Neuronal stem cell (in vitro differentiated cells): ENCODE data around the gene ANKRD28.

ENCODE experiments used
- DNase-seq: peaks from one replicate; pipeline ENCODE4 v3.0.0-alpha.2; 2013; ENCODE audit warnings: low spot score
- H2AFZ ChIP-seq: one replicate; pipeline ENCODE4 v1.6.1; 2013; ENCODE audit warnings: mild to moderate bottlenecking, low read length, inconsistent platforms
- H2AK5ac ChIP-seq: 2 replicates; pipeline ENCODE4 v1.6.1; 2013; ENCODE audit warnings: low read depth, mild to moderate bottlenecking, inconsistent platforms, low read length, moderate library complexity, mixed read lengths
- H2BK120ac ChIP-seq: 2 replicates; pipeline ENCODE4 v1.6.1; 2013; ENCODE audit warnings: low read depth, mild to moderate bottlenecking, inconsistent platforms, low read length, moderate library complexity, mixed read lengths
- H2BK12ac ChIP-seq: one replicate; pipeline ENCODE4 v1.6.1; 2013; ENCODE audit warnings: low read length, inconsistent platforms
- H2BK15ac ChIP-seq: 2 replicates; pipeline ENCODE4 v1.6.1; 2013; ENCODE audit warnings: mild to moderate bottlenecking, low read length, inconsistent platforms, mixed read lengths
- H2BK5ac ChIP-seq: one replicate; pipeline ENCODE4 v1.6.1; 2013; ENCODE audit warnings: inconsistent platforms, mild to moderate bottlenecking, low read length, moderate library complexity
- H3K14ac ChIP-seq: one replicate; pipeline ENCODE4 v1.6.1; 2013; ENCODE audit warnings: low read length, inconsistent platforms
- H3K18ac ChIP-seq: 2 replicates; pipeline ENCODE4 v1.6.1; 2013; ENCODE audit warnings: low read length, inconsistent platforms
- H3K23ac ChIP-seq: 2 replicates; pipeline ENCODE4 v1.6.1; 2013; ENCODE audit warnings: low read depth, mild to moderate bottlenecking, mixed read lengths, low read length, inconsistent platforms; ENCODE audit not compliant: poor library complexity
- H3K27ac ChIP-seq: replicated peaks from 3 replicates; pipeline ENCODE4 v1.5.1; 2013; ENCODE audit warnings: low read length, inconsistent platforms
- H3K27me3 ChIP-seq, 3 experiments: 2 replicates each; pipeline ENCODE4 v1.6.1; 2013; ENCODE audit warnings: low read length in 3 of 3, mild to moderate bottlenecking in 2 of 3, inconsistent platforms in 1 of 3, low read depth in 1 of 3, mixed read lengths in 1 of 3, moderate library complexity in 1 of 3; ENCODE audit not compliant: control insufficient read depth in 3 of 3, insufficient read depth in 3 of 3
- H3K36me3 ChIP-seq, 2 donors: replicated peaks in 1 of 2; 2 replicates each; pipeline ENCODE4 v1.6.1; 2013; ENCODE audit warnings: low read length in 2 of 2; ENCODE audit not compliant: control insufficient read depth in 2 of 2, insufficient read depth in 2 of 2
- H3K4ac ChIP-seq: 2 replicates; pipeline ENCODE4 v1.6.1; 2013; ENCODE audit warnings: inconsistent platforms, mild to moderate bottlenecking, low read length, moderate library complexity
- H3K4me1 ChIP-seq, 2 donors: 1 replicate in 1 of 2; 2 replicates in 1 of 2; pipeline ENCODE4 v1.6.1; 2013; ENCODE audit warnings: low read length in 2 of 2, low read depth in 1 of 2; ENCODE audit not compliant: control insufficient read depth in 2 of 2, insufficient read depth in 1 of 2
- H3K4me2 ChIP-seq: one replicate; pipeline ENCODE4 v1.6.1; 2013; ENCODE audit warnings: mild to moderate bottlenecking, low read length, inconsistent platforms; ENCODE audit not compliant: insufficient read depth, poor library complexity, severe bottlenecking
- H3K4me3 ChIP-seq, 2 donors: 2 replicates each; pipeline ENCODE4 v1.5.1; 2013; ENCODE audit warnings: low read length in 2 of 2, mild to moderate bottlenecking in 2 of 2, inconsistent platforms in 1 of 2, moderate library complexity in 1 of 2
- H3K79me1 ChIP-seq: one replicate; pipeline ENCODE4 v1.6.1; 2013; ENCODE audit warnings: low read depth, mild to moderate bottlenecking, inconsistent platforms, low read length, moderate library complexity
- H3K9ac ChIP-seq: one replicate; pipeline ENCODE4 v1.6.1; 2013; ENCODE audit warnings: mild to moderate bottlenecking, low read depth, low read length, inconsistent platforms; ENCODE audit not compliant: poor library complexity
- H3K9me3 ChIP-seq, 2 donors: replicated peaks in 1 of 2; 2 replicates each; pipeline versions ENCODE3 to v1.6.1; 2013; ENCODE audit warnings: low read length in 2 of 2, mild to moderate bottlenecking in 2 of 2, inconsistent platforms in 1 of 2, low read depth in 1 of 2, mixed read lengths in 1 of 2, moderate library complexity in 1 of 2; ENCODE audit not compliant: control insufficient read depth in 2 of 2, insufficient read depth in 1 of 2
- H4K8ac ChIP-seq: one replicate; pipeline ENCODE4 v1.6.1; 2013; ENCODE audit warnings: low read depth, mild to moderate bottlenecking, inconsistent platforms, low read length, moderate library complexity
- H4K91ac ChIP-seq: one replicate; pipeline ENCODE4 v1.6.1; 2013; ENCODE audit warnings: low read length, low read depth, mild to moderate bottlenecking, inconsistent platforms; ENCODE audit not compliant: poor library complexity
- WGBS, 2 donors: extraction: QIAGEN DNeasy Blood & Tissue Kit; methylation state at CpG; one replicate each; pipeline ENCODE4 v1.1.7; 2013; ENCODE audit warnings: missing lambda C conversion rate in 2 of 2, mixed read lengths in 1 of 2; ENCODE audit not compliant: insufficient read length in 2 of 2, insufficient replicate concordance in 1 of 2; ENCODE audit errors: extremely low coverage in 2 of 2; 5-methylcytosine and 5-hydroxymethylcytosine counted together

The ANKRD28 gene

GRCh38 chr3:15714448-15714847, 83.3 kb downstream of the ANKRD28 start:
- H3K23ac ChIP-seq, result no peak overlapping the region
- no peak overlapping the region for H2BK5ac ChIP-seq
- H2AK5ac ChIP-seq, result no peak overlapping the region
- H2BK12ac ChIP-seq, result no peak overlapping the region
- H3K4ac ChIP-seq, result no peak overlapping the region
- DNase-seq, result no peak
- no peak overlapping the region for H4K8ac ChIP-seq
- WGBS, 2 donors, result no CpG with 5 or more reads among the region's 4 CpGs
- H3K9ac ChIP-seq, result no peak overlapping the region
- H2BK15ac ChIP-seq, result no peak overlapping the region
- no peak overlapping the region for H2AFZ ChIP-seq
- no peak overlapping the region for H3K27ac ChIP-seq
- H3K14ac ChIP-seq, result no peak overlapping the region
- peaks cover 5 to 42% of the 10 kb centered on the region in 2 donors for H3K36me3 ChIP-seq
- H3K4me1 ChIP-seq, result no peaks in the 10 kb centered on the region
- no peaks in the 10 kb centered on the region for H3K79me1 ChIP-seq
- H3K27me3 ChIP-seq, result no peaks in the 10 kb centered on the region
- H3K4me2 ChIP-seq, result no peak overlapping the region
- H3K4me3 ChIP-seq, result no peak overlapping the region
- H2BK120ac ChIP-seq, result no peak overlapping the region
- no peak overlapping the region for H4K91ac ChIP-seq
- H3K9me3 ChIP-seq, result no peaks in the 10 kb centered on the region
- no peak overlapping the region for H3K18ac ChIP-seq

- no CpG with 5 or more reads among the region's 5 CpGs for WGBS, 2 donors
- H3K9me3 ChIP-seq, result no peaks in the 10 kb centered on the region
- no peaks in the 10 kb centered on the region for H3K27me3 ChIP-seq
- no peak overlapping the region for H4K91ac ChIP-seq
- no peak overlapping the region for H2BK5ac ChIP-seq
- no peak overlapping the region for H2BK15ac ChIP-seq
- H3K14ac ChIP-seq, result no peak overlapping the region
- no peak overlapping the region for H2BK12ac ChIP-seq
- H3K18ac ChIP-seq, result no peak overlapping the region
- DNase-seq, result no peak
- H2AFZ ChIP-seq, result no peak overlapping the region
- H3K4me3 ChIP-seq, result no peak overlapping the region
- no peak overlapping the region for H4K8ac ChIP-seq
- H3K36me3 ChIP-seq, result peaks cover 5 to 50% of the 10 kb centered on the region in 2 donors
- no peak overlapping the region for H2BK120ac ChIP-seq
- no peaks in the 10 kb centered on the region for H3K4me1 ChIP-seq
- H3K23ac ChIP-seq, result no peak overlapping the region
- no peak overlapping the region for H3K4me2 ChIP-seq
- H3K27ac ChIP-seq, result no peak overlapping the region
- no peak overlapping the region for H2AK5ac ChIP-seq
- no peak overlapping the region for H3K9ac ChIP-seq
- no peak overlapping the region for H3K4ac ChIP-seq
- no peaks in the 10 kb centered on the region for H3K79me1 ChIP-seq
These were observed 84.4 kb downstream of the ANKRD28 start for GRCh38 chr3:15713364-15713763.

GRCh38 chr3:15711281-15711680, 86.5 kb downstream of the ANKRD28 start:
- H3K4me2 ChIP-seq, result no peak overlapping the region
- DNase-seq, result no peak
- no peak overlapping the region for H3K18ac ChIP-seq
- H2AFZ ChIP-seq, result no peak overlapping the region
- no peak overlapping the region for H3K23ac ChIP-seq
- H3K27ac ChIP-seq, result no peak overlapping the region
- peaks cover 6 to 66% of the 10 kb centered on the region in 2 donors for H3K36me3 ChIP-seq
- H2AK5ac ChIP-seq, result no peak overlapping the region
- no peaks in the 10 kb centered on the region for H3K27me3 ChIP-seq
- no peak overlapping the region for H3K4me3 ChIP-seq
- H2BK120ac ChIP-seq, result no peak overlapping the region
- H4K8ac ChIP-seq, result no peak overlapping the region
- H3K79me1 ChIP-seq, result no peaks in the 10 kb centered on the region
- H2BK15ac ChIP-seq, result no peak overlapping the region
- no peak overlapping the region for H3K4ac ChIP-seq
- H3K9ac ChIP-seq, result no peak overlapping the region
- no peak overlapping the region for H2BK5ac ChIP-seq
- no peak overlapping the region for H4K91ac ChIP-seq
- no peak overlapping the region for H2BK12ac ChIP-seq
- H3K9me3 ChIP-seq, result no peaks in the 10 kb centered on the region
- H3K14ac ChIP-seq, result no peak overlapping the region
- no peaks in the 10 kb centered on the region for H3K4me1 ChIP-seq

- Histone ChIP-seq H2BK120ac (no peak overlapping the region), H3K4me3 (no peak overlapping the region), H4K91ac (no peak overlapping the region), H3K36me3 (peaks cover 6 to 66% of the 10 kb centered on the region in 2 donors), H4K8ac (no peak overlapping the region), H3K18ac (no peak overlapping the region), H3K4ac (no peak overlapping the region), H2BK12ac (no peak overlapping the region), H2BK5ac (no peak overlapping the region), H2BK15ac (no peak overlapping the region), H3K9ac (no peak overlapping the region), H2AFZ (no peak overlapping the region), H2AK5ac (no peak overlapping the region), H3K9me3 (no peaks in the 10 kb centered on the region), H3K14ac (no peak overlapping the region), H3K23ac (no peak overlapping the region), H3K27ac (no peak overlapping the region), H3K4me1 (no peaks in the 10 kb centered on the region), H3K4me2 (no peak overlapping the region), H3K79me1 (no peaks in the 10 kb centered on the region), H3K27me3 (no peaks in the 10 kb centered on the region)
- no peak for DNase-seq
- no CpG with 5 or more reads among the region's 1 CpG for WGBS, 2 donors
These were observed 88.7 kb downstream of the ANKRD28 start for GRCh38 chr3:15708882-15709677.
